Measurements from ENCODE around the gene SOAT2.
"Not testable (repeated sequence)": the region's sequence is repeated elsewhere in the genome, so short reads cannot be mapped to it uniquely, and the experiment has no call there.

SOAT2 gene

GRCh38 chr12:53159195-53159839, 56.0 kb downstream of the SOAT2 start:
- DNase-seq, result peak; percentile 81

- DNase-seq, result no peak
Observed at GRCh38 chr12:53160000-53160399, 56.7 kb downstream of the SOAT2 start.

GRCh38 chr12:53160673-53161072, 57.4 kb downstream of the SOAT2 start:
- DNase-seq, result no peak

GRCh38 chr12:53161119-53161911, 58.0 kb downstream of the SOAT2 start:
- DNase-seq, result no peak

GRCh38 chr12:53163008-53163407, 59.7 kb downstream of the SOAT2 start:
- DNase-seq, result not testable (repeated sequence)

- DNase-seq, result no peak
Observed at GRCh38 chr12:53166837-53167236, 63.6 kb downstream of the SOAT2 start.

GRCh38 chr12:53169644-53170043, 66.4 kb downstream of the SOAT2 start:
- no peak for DNase-seq

- DNase-seq, result no peak
Observed at GRCh38 chr12:53170215-53170614, 66.9 kb downstream of the SOAT2 start.

GRCh38 chr12:53170876-53171724, 67.8 kb downstream of the SOAT2 start:
- no peak for DNase-seq

- peak; percentile 43 for DNase-seq
Observed at GRCh38 chr12:53171725-53172329, 68.5 kb downstream of the SOAT2 start.

- DNase-seq, result peak; percentile 84
Observed at GRCh38 chr12:53172352-53172751, 69.1 kb downstream of the SOAT2 start.

GRCh38 chr12:53173085-53173715, 69.9 kb downstream of the SOAT2 start:
- DNase-seq, result peak; percentile 54
